Urinary bladder (tissue), 4 donors: ENCODE data around the gene PINK1. TPM values are rescaled to one million over a fixed set of nuclear protein-coding genes. Genes with fewer than 3 reads are reported as not detected.
"Not testable (repeated sequence)": the region's sequence is repeated elsewhere in the genome, so short reads cannot be mapped to it uniquely, and the experiment has no call there.

Experiments
- DNase-seq: peaks from one replicate; pipeline ENCODE4 v3.0.0-alpha.2; 2015; ENCODE audit errors: extremely low spot score
- H3K27ac ChIP-seq: one replicate; pipeline ENCODE4 v1.5.1; 2013; ENCODE audit warnings: low read depth, mild to moderate bottlenecking, moderate library complexity
- H3K36me3 ChIP-seq: one replicate; pipeline ENCODE4 v1.6.1; 2013; ENCODE audit warnings: mild to moderate bottlenecking, moderate library complexity; ENCODE audit not compliant: insufficient read depth
- H3K4me1 ChIP-seq: one replicate; pipeline ENCODE4 v1.6.1; 2013; ENCODE audit warnings: mild to moderate bottlenecking, moderate library complexity; ENCODE audit not compliant: insufficient read depth
- H3K4me3 ChIP-seq: one replicate; pipeline ENCODE4 v1.5.1; 2013; ENCODE audit warnings: low read depth, low read length
- WGBS: extraction: QIAGEN DNeasy Blood & Tissue Kit; methylation state at CpG from one replicate; pipeline ENCODE4 v1.1.7; 2013; 5-methylcytosine and 5-hydroxymethylcytosine counted together
- polyA plus RNA-seq: library from polyadenylated mRNA; stranded (reverse); fragments of 200-250 nt; gene quantifications from one replicate; pipeline ENCODE4 v1.2.3, GENCODE V29; 2013
- total RNA-seq: library from RNA; depleted of rRNA; stranded (reverse); fragments of >200 nt; gene quantifications from one replicate; pipeline ENCODE4 v1.2.3, GENCODE V29; 2014
- donor health status: healthy with polysubstance abuse.
- donor health status: healthy.

PINK1 gene
- total and polyA plus RNA-seq, 2 donors, result 37.3 to 112 TPM

GRCh38 chr1:20663969-20664715 is 30.9 kb downstream of the PINK1 start:
- no peak for DNase-seq
- 82% methylated on average over 12 of the region's 12 CpGs for WGBS
- H3K36me3 ChIP-seq, result no peaks in the 10 kb centered on the region
- no peak overlapping the region for H3K27ac ChIP-seq
- no peaks in the 10 kb centered on the region for H3K4me1 ChIP-seq
- H3K4me3 ChIP-seq, result no peak overlapping the region

DNA sequence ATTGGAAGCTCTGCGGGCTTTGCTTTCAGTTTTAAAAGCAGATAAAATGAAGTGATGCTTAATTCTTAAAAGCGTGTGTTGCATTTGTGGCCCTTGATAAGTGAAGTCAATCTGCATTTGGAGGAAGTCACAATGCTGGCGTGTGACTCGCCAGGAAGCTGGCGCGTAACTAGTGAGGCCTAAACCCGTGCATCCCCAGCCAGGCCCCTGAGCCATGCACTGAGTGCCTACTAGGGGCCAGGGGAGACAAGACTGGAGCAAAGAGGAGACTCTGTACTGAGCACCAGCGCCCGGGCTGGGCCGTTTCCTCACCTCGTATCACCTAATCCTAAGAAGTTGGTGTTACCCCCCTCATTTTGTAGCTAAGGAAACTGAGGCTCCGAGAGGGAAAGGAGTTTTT is 32.5 kb downstream of the PINK1 start:
- H3K4me1 ChIP-seq, result no peaks in the 10 kb centered on the region

GRCh38 chr1:20666146-20666545 is 32.9 kb downstream of the PINK1 start:
- H3K27ac ChIP-seq, result peak overlapping the region; percentile 65
- H3K36me3 ChIP-seq, result no peaks in the 10 kb centered on the region
- DNase-seq, result no peak
- no peak overlapping the region for H3K4me3 ChIP-seq
- 54% methylated on average over 16 of the region's 16 CpGs for WGBS
- no peaks in the 10 kb centered on the region for H3K4me1 ChIP-seq

More for the DNA sequence above, 32.5 kb downstream of the PINK1 start:
- DNase-seq, result no peak
- Histone ChIP-seq H3K27ac (peak overlapping the region; percentile 7), H3K36me3 (no peaks in the 10 kb centered on the region), H3K4me3 (no peak overlapping the region)
- WGBS, result 50% methylated on average over 12 of the region's 12 CpGs

GRCh38 chr1:20666804-20667203 is 33.5 kb downstream of the PINK1 start:
- DNase-seq, result no peak
- no peak overlapping the region for H3K27ac ChIP-seq
- WGBS, result 98% methylated on average over 1 of the region's 1 CpG
- no peaks in the 10 kb centered on the region for H3K4me1 ChIP-seq
- no peaks in the 10 kb centered on the region for H3K36me3 ChIP-seq
- H3K4me3 ChIP-seq, result no peak overlapping the region

GRCh38 chr1:20668581-20668980 is 35.3 kb downstream of the PINK1 start:
- 100% methylated on average over 1 of the region's 1 CpG for WGBS
- no peaks in the 10 kb centered on the region for H3K4me1 ChIP-seq
- H3K4me3 ChIP-seq, result no peak overlapping the region
- no peak overlapping the region for H3K27ac ChIP-seq
- no peaks in the 10 kb centered on the region for H3K36me3 ChIP-seq
- no peak for DNase-seq

- no peak overlapping the region for H3K4me3 ChIP-seq
- WGBS, result 95% methylated on average over 5 of the region's 5 CpGs
- DNase-seq, result no peak
- no peak overlapping the region for H3K27ac ChIP-seq
- no peaks in the 10 kb centered on the region for H3K4me1 ChIP-seq
- no peaks in the 10 kb centered on the region for H3K36me3 ChIP-seq
Observed at GRCh38 chr1:20670936-20671335, 37.7 kb downstream of the PINK1 start.

- Histone ChIP-seq H3K27ac (no peak overlapping the region), H3K36me3 (no peaks in the 10 kb centered on the region), H3K4me1 (no peaks in the 10 kb centered on the region), H3K4me3 (no peak overlapping the region)
- 91% methylated on average over 4 of the region's 4 CpGs for WGBS
- DNase-seq, result no peak
Observed at GRCh38 chr1:20672265-20672632, 39.0 kb downstream of the PINK1 start.

GRCh38 chr1:20673626-20674025 is 40.4 kb downstream of the PINK1 start:
- H3K4me3 ChIP-seq, H3K27ac ChIP-seq, DNase-seq, H3K36me3 ChIP-seq, H3K4me1 ChIP-seq: not testable (repeated sequence)
- WGBS, result 92% methylated on average over 11 of the region's 11 CpGs

- 80% methylated on average over 6 of the region's 6 CpGs for WGBS
- DNase-seq, result no peak
Observed at GRCh38 chr1:20678599-20678998, 45.3 kb downstream of the PINK1 start.

DNA sequence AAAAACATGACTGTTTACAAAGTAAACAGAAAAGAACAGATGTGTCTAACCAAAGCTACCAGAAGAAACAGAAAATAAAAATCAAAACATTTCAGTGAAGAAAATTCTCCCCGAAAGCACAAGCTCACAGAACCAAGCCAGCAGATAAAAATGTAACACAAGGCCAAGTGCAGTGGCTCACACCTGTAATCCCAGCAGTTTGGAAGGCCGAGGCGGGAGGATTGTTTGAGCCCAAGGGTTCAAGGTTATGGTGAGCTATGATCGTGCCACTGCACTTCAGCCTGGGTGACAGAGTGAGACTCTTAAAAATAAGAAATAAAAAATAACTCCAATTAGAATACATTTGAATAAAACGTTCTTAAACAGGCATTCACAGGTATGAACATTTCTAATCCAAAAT is 47.0 kb downstream of the PINK1 start:
- DNase-seq, result no peak
- H3K4me1 ChIP-seq, result no peaks in the 10 kb centered on the region

More at GRCh38 chr1:20678599-20678998, 45.3 kb downstream of the PINK1 start:
- Histone ChIP-seq H3K27ac (no peak overlapping the region), H3K4me3 (no peak overlapping the region), H3K4me1 (no peaks in the 10 kb centered on the region), H3K36me3 (no peaks in the 10 kb centered on the region)

DNA sequence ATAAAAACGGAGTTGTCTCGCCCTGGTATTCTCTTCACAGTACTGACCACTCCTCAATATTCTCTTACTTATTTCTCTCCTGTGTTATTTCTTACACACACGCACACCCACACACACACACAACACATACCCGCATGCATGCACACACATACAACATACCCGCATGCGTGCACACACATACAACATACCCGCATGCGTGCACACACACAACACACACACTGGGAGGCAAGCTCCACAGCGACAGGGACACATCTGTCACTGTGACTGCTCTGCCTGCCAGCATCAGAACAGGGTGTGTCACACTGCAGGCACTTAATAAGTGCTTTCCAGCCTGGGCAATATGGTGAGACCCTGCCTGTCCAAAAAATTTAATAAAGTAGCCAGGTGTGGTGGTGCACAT is 48.7 kb downstream of the PINK1 start:
- WGBS, result 93% methylated on average over 9 of the region's 9 CpGs
- no peak overlapping the region for H3K27ac ChIP-seq
- no peak overlapping the region for H3K4me3 ChIP-seq
- no peaks in the 10 kb centered on the region for H3K4me1 ChIP-seq
- no peak for DNase-seq
- H3K36me3 ChIP-seq, result no peaks in the 10 kb centered on the region

More for the DNA sequence above, 47.0 kb downstream of the PINK1 start:
- Histone ChIP-seq H3K27ac (no peak overlapping the region), H3K4me3 (no peak overlapping the region), H3K36me3 (no peaks in the 10 kb centered on the region)
- 88% methylated on average over 5 of the region's 5 CpGs for WGBS

- no peak for DNase-seq
- 72% methylated on average over 24 of the region's 24 CpGs for WGBS
- no peak overlapping the region for H3K4me3 ChIP-seq
Observed at GRCh38 chr1:20682571-20683236, 49.4 kb downstream of the PINK1 start.

DNA sequence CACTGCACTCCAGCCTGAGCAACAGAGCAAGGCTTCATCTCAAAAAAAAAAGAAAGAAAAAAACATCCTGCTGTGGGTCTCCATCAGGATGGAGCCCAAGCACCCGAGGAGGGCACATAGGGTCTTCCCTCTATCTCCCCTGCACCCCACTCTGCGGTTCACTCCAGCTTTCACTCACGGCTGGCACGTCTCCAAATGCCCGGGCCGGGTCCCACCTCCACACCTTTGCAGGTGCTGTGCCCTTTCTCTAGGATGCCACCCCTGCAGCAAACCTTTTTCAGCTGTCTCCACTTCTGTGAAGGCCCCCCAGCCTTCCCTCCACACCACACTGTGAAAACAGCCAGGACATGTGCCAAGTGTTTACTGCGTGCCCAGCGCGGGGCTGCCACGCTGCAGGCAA is 50.4 kb downstream of the PINK1 start:
- H3K36me3 ChIP-seq, result no peaks in the 10 kb centered on the region
- 89% methylated on average over 10 of the region's 10 CpGs for WGBS
- no peak overlapping the region for H3K27ac ChIP-seq
- H3K4me3 ChIP-seq, result no peak overlapping the region
- DNase-seq, result no peak
- H3K4me1 ChIP-seq, result no peaks in the 10 kb centered on the region

More at GRCh38 chr1:20682571-20683236, 49.4 kb downstream of the PINK1 start:
- H3K4me1 ChIP-seq, result no peaks in the 10 kb centered on the region
- no peak overlapping the region for H3K27ac ChIP-seq
- no peaks in the 10 kb centered on the region for H3K36me3 ChIP-seq

GRCh38 chr1:20684050-20684620 is 50.9 kb downstream of the PINK1 start:
- DNase-seq, result no peak
- Histone ChIP-seq H3K4me1 (no peaks in the 10 kb centered on the region), H3K4me3 (no peak overlapping the region), H3K27ac (no peak overlapping the region), H3K36me3 (no peaks in the 10 kb centered on the region)
- 85% methylated on average over 13 of the region's 13 CpGs for WGBS
